ENCODE measurements around the gene AGGF1.
"Not testable (repeated sequence)": the region's sequence is repeated elsewhere in the genome, so short reads cannot be mapped to it uniquely, and the experiment has no call there.

The AGGF1 gene, protein sequence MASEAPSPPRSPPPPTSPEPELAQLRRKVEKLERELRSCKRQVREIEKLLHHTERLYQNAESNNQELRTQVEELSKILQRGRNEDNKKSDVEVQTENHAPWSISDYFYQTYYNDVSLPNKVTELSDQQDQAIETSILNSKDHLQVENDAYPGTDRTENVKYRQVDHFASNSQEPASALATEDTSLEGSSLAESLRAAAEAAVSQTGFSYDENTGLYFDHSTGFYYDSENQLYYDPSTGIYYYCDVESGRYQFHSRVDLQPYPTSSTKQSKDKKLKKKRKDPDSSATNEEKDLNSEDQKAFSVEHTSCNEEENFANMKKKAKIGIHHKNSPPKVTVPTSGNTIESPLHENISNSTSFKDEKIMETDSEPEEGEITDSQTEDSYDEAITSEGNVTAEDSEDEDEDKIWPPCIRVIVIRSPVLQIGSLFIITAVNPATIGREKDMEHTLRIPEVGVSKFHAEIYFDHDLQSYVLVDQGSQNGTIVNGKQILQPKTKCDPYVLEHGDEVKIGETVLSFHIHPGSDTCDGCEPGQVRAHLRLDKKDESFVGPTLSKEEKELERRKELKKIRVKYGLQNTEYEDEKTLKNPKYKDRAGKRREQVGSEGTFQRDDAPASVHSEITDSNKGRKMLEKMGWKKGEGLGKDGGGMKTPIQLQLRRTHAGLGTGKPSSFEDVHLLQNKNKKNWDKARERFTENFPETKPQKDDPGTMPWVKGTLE

DNA sequence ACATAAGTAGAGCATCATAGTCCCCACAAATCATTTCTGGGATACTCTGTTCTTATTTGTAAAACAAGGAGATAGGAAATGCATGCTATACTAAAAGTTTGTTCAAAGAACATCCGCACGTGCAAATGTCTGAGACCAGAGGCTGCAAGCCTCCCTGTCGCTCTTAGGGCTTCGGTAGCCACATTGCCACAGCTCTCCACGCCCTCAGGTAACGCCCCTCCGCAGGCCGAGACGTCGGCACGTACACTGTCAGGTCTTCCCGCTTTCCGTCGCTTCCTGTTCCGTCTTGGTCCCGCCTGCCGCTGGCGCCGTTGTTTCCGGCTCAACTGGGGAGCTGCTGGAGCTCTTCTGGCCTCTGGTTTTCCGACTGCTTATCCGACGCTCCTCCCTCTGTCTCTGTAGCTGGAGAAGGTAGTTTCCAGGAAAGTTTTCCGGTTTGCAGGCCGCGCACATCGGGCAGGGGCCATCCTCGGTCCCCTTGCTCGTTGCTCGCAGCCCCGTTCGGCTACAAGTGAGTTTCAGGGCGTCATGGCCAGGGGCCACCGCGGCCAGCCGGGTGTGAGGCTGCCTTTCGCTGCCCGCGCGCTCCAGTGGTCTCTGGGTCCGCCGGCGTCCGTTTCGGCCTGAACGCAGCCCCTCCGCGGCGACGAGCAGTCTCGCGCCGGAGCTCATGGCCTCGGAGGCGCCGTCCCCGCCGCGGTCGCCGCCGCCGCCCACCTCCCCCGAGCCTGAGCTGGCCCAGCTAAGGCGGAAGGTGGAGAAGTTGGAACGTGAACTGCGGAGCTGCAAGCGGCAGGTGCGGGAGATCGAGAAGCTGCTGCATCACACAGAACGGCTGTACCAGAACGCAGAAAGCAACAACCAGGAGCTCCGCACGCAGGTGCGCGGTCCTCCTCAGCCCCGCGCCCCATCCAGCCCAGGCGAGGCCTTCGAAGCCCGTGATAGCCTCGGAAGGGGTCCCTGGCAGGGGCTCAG lies at the start of gene AGGF1:
Gene AGGF1 (plus strand): TSS at position 308 of the 975 bp plus-strand sequence. CDS start 363 bp downstream, at position 671.
- peak; percentile 95 for DNase-seq (ENCODE audit: low spot score)

DNA sequence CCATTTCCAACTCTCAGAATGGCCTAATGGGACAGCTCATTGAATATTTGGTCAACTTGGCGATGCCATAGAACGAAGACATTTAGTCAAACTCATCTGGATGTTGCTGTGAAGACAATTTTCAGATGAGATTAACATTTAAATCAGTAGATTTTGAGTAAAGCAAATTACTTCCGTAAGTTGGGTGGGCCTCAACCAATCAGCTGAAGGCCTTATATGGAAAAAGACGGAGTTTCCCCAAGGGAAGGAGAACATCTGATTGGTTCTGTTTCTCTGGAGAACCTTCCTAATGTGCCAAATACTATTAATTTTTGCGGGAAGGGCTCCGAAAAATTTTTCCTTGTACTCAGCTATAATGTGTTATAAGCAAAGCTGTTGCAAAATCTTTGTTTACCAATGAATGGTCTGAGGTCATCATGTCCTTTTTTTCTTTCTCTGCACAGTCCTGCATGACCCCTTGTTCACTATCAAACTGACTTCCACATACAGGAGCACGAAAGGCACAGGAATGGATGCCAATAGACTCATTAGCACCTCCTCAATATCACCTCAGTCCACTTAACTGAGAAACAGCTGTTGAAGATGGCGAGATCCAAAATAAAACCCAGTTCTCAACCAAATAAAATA lies 49.6 kb upstream of the AGGF1 start:
- DNase-seq (ENCODE audit: low spot score): no peak

DNA sequence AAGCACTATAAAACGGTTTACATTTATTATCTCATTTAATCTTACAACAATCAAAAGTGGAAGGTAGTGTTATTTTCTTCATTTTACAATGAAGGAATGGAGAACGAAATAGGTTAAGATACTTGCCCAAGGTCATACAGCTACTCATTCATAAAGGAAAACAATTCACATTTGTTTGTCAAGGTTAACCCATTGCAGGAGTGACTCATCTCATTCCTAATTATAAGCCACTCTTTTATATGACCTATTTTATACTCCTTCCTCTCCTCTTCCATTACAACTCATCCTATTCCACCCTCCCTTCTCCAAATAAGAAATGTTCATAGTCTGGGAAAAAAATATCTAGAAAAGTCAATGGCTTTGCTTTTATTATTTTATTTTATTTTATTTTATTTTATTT lies 47.8 kb upstream of the AGGF1 start:
- no peak for DNase-seq (ENCODE audit: low spot score)

DNA sequence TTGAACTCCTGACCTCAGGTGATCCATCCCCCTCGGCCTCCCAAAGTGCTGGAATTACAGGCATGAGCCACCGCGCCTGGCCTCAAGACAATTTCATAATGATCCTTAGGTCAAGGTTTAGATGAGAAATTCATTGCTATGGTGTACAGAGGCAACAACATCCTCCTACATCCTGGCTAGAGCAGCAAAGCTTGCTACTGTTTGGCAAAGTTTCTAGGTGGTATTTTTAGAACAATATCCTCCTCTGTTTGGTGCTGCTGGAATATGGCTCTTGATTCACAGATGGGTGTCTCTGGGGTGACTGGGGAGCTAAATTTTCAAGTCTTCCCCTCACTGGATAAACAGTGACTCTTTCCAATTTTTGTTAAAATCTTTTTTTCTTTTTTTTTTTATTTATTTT lies 46.7 kb upstream of the AGGF1 start:
- DNase-seq (ENCODE audit: low spot score): no peak

DNA sequence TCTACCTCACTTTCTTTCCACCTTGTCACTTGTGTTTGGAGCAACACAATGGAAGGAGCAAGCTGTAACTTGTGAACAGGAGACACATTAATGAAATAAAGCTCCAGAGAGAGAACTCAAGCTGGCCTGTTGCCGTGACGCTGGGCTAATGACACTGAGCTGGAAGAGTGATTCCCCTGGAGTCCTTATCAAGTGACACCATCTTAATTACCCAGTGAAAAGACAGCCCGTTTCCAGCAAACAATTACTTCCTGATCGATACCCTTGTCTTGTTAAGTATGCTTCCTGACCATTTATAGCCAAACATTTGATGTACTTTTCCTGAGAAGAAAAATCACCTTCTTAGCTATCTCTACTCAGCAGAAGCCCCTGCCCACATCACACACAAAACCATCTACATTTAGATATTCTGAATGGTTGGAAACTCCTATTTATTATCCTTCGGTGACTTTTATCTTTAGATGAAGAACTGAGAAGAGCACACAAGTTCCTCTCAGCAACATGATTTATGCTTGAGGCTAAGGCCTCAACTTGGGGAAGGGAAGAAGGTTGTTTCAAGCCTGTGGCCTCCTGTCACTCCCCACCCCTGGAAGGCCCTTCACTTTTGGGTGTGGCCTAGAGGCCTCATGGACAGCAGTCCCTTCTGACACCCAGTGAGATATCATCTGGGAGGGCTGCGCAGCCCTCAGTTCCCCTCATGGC lies 43.2 kb upstream of the AGGF1 start:
- no peak for DNase-seq (ENCODE audit: low spot score)

DNA sequence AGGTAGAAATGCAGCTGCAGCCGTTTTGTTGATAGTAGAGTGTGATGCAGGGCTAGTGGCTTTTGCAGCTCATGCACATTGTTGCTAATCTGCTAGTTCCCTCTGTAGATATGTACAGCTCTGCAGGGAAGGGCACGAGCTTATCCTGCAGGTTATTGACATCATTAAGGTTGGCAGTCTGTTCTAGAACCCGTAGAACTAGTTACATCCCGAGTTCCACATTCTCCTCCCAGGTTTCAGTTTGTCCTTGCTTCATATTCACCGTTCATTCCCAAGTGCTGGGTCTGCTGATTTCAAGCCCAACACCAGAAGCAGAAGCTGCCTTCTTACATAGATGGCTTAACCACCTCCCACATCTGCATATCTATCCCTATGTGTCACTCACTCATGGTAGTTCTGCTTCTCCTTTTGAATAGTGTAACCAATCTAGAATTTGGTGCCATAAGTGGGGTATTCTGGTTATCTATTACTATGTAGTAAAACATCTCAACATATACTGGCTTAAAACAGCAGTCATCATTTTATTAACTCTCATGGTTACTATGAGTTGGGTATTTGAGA lies 39.2 kb upstream of the AGGF1 start:
- DNase-seq (ENCODE audit: low spot score): no peak

DNA sequence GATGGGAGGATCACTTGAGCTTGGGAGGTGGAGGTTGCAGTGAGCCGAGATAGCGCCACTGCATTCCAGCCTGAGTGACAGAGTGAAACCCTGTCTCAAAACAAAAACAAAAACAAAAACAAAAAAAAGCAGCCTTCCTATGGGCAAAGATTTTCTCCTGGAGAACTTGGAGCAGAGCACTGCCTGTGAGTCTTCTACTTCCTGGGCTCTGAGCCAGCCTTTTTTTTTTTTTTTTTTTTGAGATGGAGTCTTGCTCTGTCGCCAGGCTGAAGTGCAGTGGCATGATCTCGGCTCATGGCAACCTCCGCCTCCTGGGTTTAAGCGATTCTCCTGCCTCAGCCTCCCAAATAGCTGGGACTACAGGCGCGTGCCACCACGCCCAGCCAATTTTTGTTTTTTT lies 36.8 kb upstream of the AGGF1 start:
- DNase-seq (ENCODE audit: low spot score): not testable (repeated sequence)

DNA sequence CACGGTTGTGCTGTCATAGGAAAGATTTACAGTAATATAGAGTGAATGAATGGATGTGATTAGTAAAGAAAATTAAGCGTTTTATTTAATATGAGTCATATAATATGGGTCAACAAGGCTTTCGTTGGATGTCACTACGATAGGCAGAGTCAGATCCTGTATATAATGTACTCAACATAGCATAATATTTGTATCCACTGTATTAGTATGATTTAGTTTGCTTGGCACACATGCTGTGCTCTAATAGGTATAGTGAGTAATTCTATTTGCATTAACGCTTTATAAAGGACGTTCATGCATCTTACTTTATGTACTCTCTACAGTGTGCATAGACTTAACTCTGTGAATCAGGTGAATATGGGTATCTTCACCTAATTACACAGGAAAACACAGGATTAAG lies 35.9 kb upstream of the AGGF1 start:
- DNase-seq (ENCODE audit: low spot score): no peak

DNA sequence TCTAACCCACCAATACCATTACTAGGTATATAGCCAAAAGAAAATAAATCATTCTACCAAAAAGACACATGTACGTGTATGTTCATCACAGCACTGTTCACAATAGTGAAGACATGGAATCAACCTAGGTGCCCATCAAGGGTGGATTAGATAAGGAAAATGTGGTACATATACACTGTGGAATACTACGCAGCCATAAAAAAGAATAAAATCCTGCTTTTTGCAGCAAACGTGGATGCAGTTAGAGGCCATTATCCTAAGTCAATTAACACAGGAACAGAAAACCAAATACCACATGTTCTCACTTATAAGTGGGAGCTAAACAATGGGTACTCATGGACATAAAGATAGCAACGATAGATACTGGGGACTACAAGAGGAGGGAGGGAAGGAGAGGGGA lies 32.0 kb upstream of the AGGF1 start:
- DNase-seq (ENCODE audit: low spot score): not testable (repeated sequence)

DNA sequence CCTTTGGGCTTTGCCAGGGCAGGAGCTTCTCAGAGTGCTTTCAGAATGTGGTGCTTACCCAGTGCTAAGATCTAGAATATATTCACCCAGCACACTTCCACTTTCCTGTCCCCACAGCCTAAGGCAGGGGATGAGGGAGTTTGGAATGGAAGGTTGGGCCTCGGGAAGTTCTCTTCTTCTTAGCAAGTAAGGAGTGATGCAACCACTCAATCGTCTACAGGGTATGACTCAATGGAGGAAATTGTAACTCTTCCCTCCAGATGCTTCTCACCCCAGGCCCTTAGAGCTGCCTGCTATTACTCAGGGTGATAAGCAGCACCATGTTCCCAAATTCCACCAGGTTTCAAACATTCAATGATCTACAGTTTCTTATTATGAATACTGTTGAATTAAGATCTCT lies 30.8 kb upstream of the AGGF1 start:
- no peak for DNase-seq (ENCODE audit: low spot score)

DNA sequence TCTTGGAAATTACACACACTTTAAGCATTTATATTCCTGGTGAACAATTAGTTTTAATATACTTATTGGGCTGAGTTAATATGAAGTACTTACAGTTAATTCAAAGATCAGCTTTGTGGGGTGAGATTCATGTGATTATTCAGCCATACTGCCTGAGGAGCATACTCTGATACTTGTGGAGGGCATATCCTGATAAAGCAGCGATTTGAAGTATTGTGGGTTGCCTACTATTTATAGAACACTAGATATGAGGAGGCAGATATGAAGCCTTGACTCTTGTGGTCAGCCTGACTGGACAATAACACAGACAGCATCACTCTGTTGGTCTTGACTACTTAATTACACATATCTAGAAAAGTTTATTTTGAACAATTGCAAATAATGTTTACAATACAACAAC lies 27.0 kb upstream of the AGGF1 start:
- no peak for DNase-seq (ENCODE audit: low spot score)

DNA sequence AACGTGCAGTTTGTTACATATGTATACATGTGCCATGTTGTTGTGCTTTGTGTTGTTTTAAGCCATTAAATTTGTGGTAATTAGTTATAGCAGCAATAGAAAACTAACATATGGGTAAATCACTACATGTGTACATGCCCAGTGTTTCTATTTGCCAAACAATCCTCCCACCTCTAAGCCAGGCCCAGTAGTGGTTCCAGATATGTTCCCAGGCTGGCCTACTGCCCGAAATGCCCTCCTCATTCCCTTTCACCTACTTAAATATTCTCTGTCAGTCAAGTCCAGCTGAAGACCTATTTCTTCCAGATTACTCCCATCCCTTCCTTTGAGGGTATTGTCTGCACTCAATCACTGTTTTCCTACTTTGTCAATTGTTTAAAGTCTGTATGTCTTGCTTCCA lies 24.1 kb upstream of the AGGF1 start:
- DNase-seq (ENCODE audit: low spot score): no peak

DNA sequence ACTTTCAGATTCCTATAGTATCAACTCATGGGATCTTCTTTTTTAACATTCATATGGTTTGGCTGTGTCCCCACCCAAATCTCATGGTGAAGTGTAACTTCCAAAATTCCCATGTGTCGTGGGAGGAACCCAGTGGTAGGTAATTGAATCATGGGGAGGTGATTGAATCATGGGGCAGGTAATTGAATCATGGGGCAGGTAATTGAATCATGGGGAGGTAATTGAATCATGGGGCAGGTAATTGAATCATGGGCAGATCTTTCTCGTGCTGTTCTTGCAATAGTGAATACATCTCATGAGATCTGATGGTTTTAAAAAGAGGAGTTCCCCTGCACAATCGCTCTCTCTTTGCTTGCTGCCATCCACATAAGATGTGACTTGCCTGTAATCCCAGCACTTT lies 21.8 kb upstream of the AGGF1 start:
- DNase-seq (ENCODE audit: low spot score): no peak

DNA sequence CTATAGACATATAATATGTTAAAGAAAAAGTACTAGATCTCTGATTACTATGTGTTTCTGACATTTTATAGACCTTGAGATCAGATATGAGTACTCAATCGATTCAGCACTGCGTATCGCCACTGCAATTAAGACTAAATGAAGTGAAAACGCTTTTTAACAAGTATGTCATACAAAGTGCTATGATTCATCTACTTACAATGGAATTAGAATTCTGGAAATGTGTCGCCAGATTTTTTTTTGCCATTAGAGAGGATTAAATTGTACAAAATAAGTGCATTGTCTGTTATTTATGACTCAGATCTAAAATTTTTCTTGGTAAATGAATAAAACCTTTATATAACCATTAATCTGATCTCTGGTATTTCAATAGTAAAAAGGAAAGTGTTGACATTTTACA lies 20.0 kb upstream of the AGGF1 start:
- no peak for DNase-seq (ENCODE audit: low spot score)

DNA sequence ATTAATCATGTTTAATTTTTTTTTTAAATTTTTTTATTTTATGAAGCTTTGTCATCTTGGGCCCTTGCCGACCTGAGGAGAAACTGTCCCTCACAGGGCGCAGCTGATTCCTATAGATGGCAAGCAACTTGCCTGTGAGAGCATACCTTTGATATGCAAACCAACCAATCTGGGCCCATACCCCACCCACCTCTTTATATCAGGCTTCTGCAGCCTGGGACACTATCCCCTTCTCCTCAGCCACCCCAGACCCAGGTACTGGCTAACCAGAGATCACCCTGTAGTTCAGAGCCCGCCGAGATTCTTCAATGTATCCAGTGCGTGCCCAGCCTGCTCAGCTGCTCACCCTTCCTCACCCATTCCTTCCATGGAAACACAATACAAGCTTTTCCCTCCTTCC lies 18.7 kb upstream of the AGGF1 start:
- DNase-seq (ENCODE audit: low spot score): no peak

DNA sequence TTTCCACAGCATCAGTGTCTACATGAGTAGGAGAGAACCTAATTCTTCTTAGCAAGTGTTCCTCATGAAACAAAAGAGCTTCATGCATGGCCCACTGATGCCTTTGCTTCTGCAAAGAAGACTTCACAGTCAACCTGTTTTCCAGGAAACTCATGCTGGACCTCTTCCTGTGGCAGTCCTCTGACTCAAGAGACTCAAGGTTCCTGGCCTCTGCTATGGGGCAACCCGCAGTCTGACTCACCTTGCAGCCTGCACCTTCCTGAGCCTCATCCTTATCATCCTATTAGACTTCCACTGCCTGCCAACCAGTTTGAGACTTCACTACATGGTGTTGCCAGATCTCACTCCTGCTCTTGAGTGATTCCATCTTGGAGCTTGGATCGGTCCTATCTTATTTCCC lies 17.6 kb upstream of the AGGF1 start:
- no peak for DNase-seq (ENCODE audit: low spot score)

DNA sequence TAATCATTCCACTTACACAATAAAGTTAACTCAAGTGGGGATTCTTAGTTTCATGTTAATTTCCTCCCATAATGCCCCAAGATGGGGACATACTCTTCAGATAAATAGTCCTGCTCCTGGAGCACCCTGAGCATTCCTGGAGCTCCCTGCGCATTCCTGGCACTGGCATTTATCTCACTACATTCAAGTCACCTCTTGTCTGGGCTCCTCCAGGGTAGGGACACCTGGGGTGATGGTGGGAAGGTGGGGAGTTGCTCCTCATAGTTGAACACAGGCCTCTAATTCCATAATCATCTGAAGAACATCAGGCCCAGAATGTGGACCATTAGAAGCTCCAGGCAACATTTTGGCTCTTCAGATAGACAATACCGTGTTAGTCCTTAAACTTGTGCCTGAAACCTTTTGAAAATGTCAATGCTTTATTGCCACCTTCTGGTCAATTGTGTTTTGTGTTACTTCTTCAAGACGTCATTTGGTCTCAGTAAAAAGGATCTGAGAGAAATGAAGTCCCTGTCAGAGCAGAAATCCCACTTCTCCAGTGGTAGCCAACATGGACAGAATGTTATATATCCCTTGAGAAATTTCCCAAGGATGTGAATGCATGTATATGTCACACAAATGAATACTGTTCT lies 14.2 kb upstream of the AGGF1 start:
- peak; percentile 68 for DNase-seq (ENCODE audit: low spot score)

DNA sequence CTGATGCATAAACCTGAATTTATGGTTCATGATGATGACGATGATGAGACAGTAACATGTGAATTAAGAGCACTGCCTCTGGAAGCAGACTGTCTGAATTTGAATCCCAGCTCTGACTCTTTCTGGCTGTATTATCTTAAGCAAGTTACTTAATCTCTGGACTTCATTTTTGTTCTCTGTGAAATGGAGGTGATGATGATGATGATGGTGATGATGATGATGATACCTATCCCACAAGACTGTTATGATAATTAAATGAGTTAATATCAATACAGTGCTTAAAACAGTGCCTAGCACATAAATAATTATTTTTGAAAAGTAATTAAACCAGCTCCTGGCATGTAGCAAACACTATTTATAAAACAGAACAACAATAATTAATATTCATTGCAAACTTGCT lies 13.2 kb upstream of the AGGF1 start:
- DNase-seq (ENCODE audit: low spot score): no peak

DNA sequence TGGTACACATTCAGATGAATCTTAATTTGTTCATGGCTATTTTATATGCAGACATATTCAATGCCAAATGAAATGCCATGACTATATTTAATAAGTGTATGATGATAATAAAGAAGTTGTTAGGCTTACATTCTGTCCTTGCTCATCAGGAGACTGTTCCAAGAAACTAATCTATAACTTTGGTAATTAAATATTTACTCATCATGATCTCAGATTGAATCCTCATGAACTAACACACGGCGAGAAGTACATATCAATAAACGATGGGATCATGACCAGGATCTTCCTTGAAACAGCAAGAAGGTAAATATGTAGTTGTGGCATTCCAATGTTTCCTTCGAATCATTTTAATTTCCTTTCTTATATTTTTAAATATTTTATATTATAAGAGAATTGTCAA lies 12.5 kb upstream of the AGGF1 start:
- DNase-seq (ENCODE audit: low spot score): no peak

Data from cerebellar cortex (tissue), 1 donor.